Endothelial cell (in vitro differentiated cells): Measurements from ENCODE around the gene HARBI1. TPM values are rescaled to one million over a fixed set of nuclear protein-coding genes. Genes with fewer than 3 reads are reported as not detected.

Experiments used
- DNase-seq: peaks from one replicate; pipeline ENCODE4 v3.0.0; 2021; ENCODE audit warnings: low spot score
- H3K27ac Mint-ChIP-seq: one replicate; pipeline ENCODE4 v1.8.0; 2021; ENCODE audit warnings: mixed read lengths, inconsistent platforms; ENCODE audit not compliant: unreplicated experiment
- H3K27me3 Mint-ChIP-seq: one replicate; pipeline ENCODE4 v1.8.0; 2021; ENCODE audit warnings: mild to moderate bottlenecking, moderate library complexity, mixed read lengths, inconsistent platforms; ENCODE audit not compliant: unreplicated experiment
- H3K36me3 Mint-ChIP-seq: one replicate; pipeline ENCODE4 v1.8.0; 2021; ENCODE audit warnings: mild to moderate bottlenecking, low read depth, mixed read lengths, inconsistent platforms; ENCODE audit not compliant: unreplicated experiment
- H3K4me1 Mint-ChIP-seq: one replicate; pipeline ENCODE4 v1.8.0; 2021; ENCODE audit warnings: mild to moderate bottlenecking, mixed read lengths, inconsistent platforms; ENCODE audit not compliant: unreplicated experiment
- H3K4me3 Mint-ChIP-seq: one replicate; pipeline ENCODE4 v1.8.0; 2021; ENCODE audit warnings: mild to moderate bottlenecking, mixed read lengths, inconsistent platforms; ENCODE audit not compliant: unreplicated experiment
- H3K9me3 Mint-ChIP-seq: one replicate; pipeline ENCODE4 v1.8.0; 2021; ENCODE audit warnings: mixed read lengths, inconsistent platforms; ENCODE audit not compliant: unreplicated experiment
- CTCF ChIP-seq: fragments of 200-600 bp; sonication (generic); IDR thresholded peaks from one replicate; pipeline ENCODE4 v1.5.0; 2021; ENCODE audit warnings: antibody characterized with exemption; ENCODE audit not compliant: unreplicated experiment
- total RNA-seq: library from RNA; stranded (reverse); fragmentation: NEBNext Ultra II Directional; extraction: Animal tissue kit (Norgen Biotek cat#: 25700); gene quantifications from one replicate; pipeline ENCODE4 v1.2.1, GENCODE V29; 2021; ENCODE audit not compliant: unreplicated experiment

The HARBI1 gene
- total RNA-seq, 1 donor from 2014 or later, result 6.1 TPM

GRCh38 chr11:46616551-46617133 lies 385 bp downstream of the HARBI1 start:
- H3K9me3 Mint-ChIP-seq, result no peaks in the 10 kb centered on the region
- peaks cover 5% of the 10 kb centered on the region for H3K27me3 Mint-ChIP-seq
- DNase-seq, result no peak
- H3K4me3 Mint-ChIP-seq, result peak overlapping the region; percentile 93
- peaks cover 12% of the 10 kb centered on the region for H3K4me1 Mint-ChIP-seq
- no peak for TF ChIP-seq CTCF
- H3K36me3 Mint-ChIP-seq, result peaks cover 4% of the 10 kb centered on the region
- H3K27ac Mint-ChIP-seq, result peak overlapping the region; percentile 98

- Mint-ChIP-seq H3K4me3 (no peak overlapping the region), H3K4me1 (peaks cover 12% of the 10 kb centered on the region), H3K9me3 (no peaks in the 10 kb centered on the region), H3K27ac (no peak overlapping the region), H3K27me3 (peaks cover 5% of the 10 kb centered on the region), H3K36me3 (no peaks in the 10 kb centered on the region)
- no peak for DNase-seq
- no peak for TF ChIP-seq CTCF
Measured at GRCh38 chr11:46615756-46616155, 1.3 kb downstream of the HARBI1 start.

GRCh38 chr11:46612326-46612725 lies 4.7 kb downstream of the HARBI1 start:
- no peak overlapping the region for H3K27ac Mint-ChIP-seq
- H3K9me3 Mint-ChIP-seq, result no peaks in the 10 kb centered on the region
- no peak for TF ChIP-seq CTCF
- H3K4me3 Mint-ChIP-seq, result no peak overlapping the region
- no peak for DNase-seq
- no peaks in the 10 kb centered on the region for H3K36me3 Mint-ChIP-seq
- no peaks in the 10 kb centered on the region for H3K27me3 Mint-ChIP-seq
- no peaks in the 10 kb centered on the region for H3K4me1 Mint-ChIP-seq

- Mint-ChIP-seq H3K4me1 (no peaks in the 10 kb centered on the region), H3K4me3 (no peak overlapping the region), H3K27me3 (no peaks in the 10 kb centered on the region), H3K36me3 (no peaks in the 10 kb centered on the region), H3K27ac (no peak overlapping the region), H3K9me3 (no peaks in the 10 kb centered on the region)
- no peak for TF ChIP-seq CTCF
- no peak for DNase-seq
Measured at GRCh38 chr11:46611526-46612304, 5.3 kb downstream of the HARBI1 start.

GRCh38 chr11:46609386-46609785 lies 7.6 kb downstream of the HARBI1 start:
- no peak overlapping the region for H3K4me3 Mint-ChIP-seq
- DNase-seq, result no peak
- H3K9me3 Mint-ChIP-seq, result no peaks in the 10 kb centered on the region
- H3K27me3 Mint-ChIP-seq, result no peaks in the 10 kb centered on the region
- no peaks in the 10 kb centered on the region for H3K36me3 Mint-ChIP-seq
- TF ChIP-seq CTCF, result no peak
- no peak overlapping the region for H3K27ac Mint-ChIP-seq
- H3K4me1 Mint-ChIP-seq, result no peaks in the 10 kb centered on the region
